H1 (cell line): ENCODE results near the gene ARGLU1. TPM values are rescaled to one million over a fixed set of nuclear protein-coding genes. Genes with fewer than 3 reads are reported as not detected.

ENCODE experiments used
- CTCF ChIA-PET: fragments of 300-600 bp; sonication (Branson Sonifier 250); formaldehyde crosslinking; loops from one replicate; lab custom pipeline; 2021; ENCODE audit not compliant: partially characterized antibody; lab: Charles Lee
- POLR2A ChIA-PET: fragments of 300-600 bp; sonication (Branson Sonifier 250); formaldehyde crosslinking; loops from one replicate; lab custom pipeline; 2021; ENCODE audit warnings: inconsistent platforms; ENCODE audit not compliant: partially characterized antibody; lab: Charles Lee
- DNase-seq, 2 experiments: peaks; one replicate each; pipeline versions ENCODE4 v3.0.0 to v3.0.0-alpha.2; 2010 to 2022; ENCODE audit warnings: low spot score in 2 of 2, low read depth in 1 of 2, mixed read lengths in 1 of 2
- FAIRE-seq: peaks from 2 replicates; lab custom pipeline; 2011; peaks lifted over from hg19 to GRCh38; lab: Jason Lieb, UNC
- H2AFZ ChIP-seq: 2 replicates; pipeline ENCODE4 v1.8.1; 2012; ENCODE audit warnings: low read length, inconsistent platforms
- H2AK5ac ChIP-seq: 2 replicates; pipeline ENCODE4 v1.6.1; 2013; ENCODE audit warnings: low read depth, low read length
- H2BK120ac ChIP-seq: replicated peaks from 2 replicates; pipeline ENCODE3; 2013; ENCODE audit warnings: low read depth, low read length, inconsistent platforms
- H2BK12ac ChIP-seq: 2 replicates; pipeline ENCODE4 v1.6.1; 2013; ENCODE audit warnings: low read depth, low read length
- H2BK15ac ChIP-seq: 2 replicates; pipeline ENCODE4 v1.6.1; 2013; ENCODE audit warnings: low read length
- H2BK20ac ChIP-seq: 2 replicates; pipeline ENCODE4 v1.6.1; 2013; ENCODE audit warnings: low read length
- H2BK5ac ChIP-seq: 2 replicates; pipeline ENCODE4 v1.6.1; 2013; ENCODE audit warnings: low read depth, low read length
- H3K14ac ChIP-seq: 2 replicates; pipeline ENCODE4 v1.6.1; 2013; ENCODE audit warnings: inconsistent platforms; ENCODE audit not compliant: insufficient read length
- H3K18ac ChIP-seq: 2 replicates; pipeline ENCODE4 v1.6.1; 2013; ENCODE audit warnings: low read length; ENCODE audit errors: extremely low read depth
- H3K23ac ChIP-seq: 2 replicates; pipeline ENCODE4 v1.6.1; 2013; ENCODE audit warnings: inconsistent platforms; ENCODE audit not compliant: insufficient read length
- H3K23me2 ChIP-seq: 2 replicates; pipeline ENCODE4 v1.6.1; 2013; ENCODE audit warnings: low read depth, low read length
- H3K27ac ChIP-seq: 2 replicates; pipeline ENCODE4 v1.6.1; 2011; ENCODE audit warnings: low read depth, low read length, inconsistent platforms
- H3K27me3 ChIP-seq, 4 experiments: replicated peaks in 1 of 4; 1 replicate in 1 of 4; 2 replicates in 3 of 4; pipeline versions ENCODE4 v1.6.1 to v1.8.1; 2011 to 2013; ENCODE audit warnings: low read length in 3 of 4, mild to moderate bottlenecking in 3 of 4, inconsistent platforms in 2 of 4, mixed read lengths in 2 of 4, moderate library complexity in 1 of 4; ENCODE audit not compliant: control insufficient read depth in 3 of 4, insufficient read depth in 3 of 4; ENCODE audit errors: extremely low read depth in 1 of 4
- H3K36me3 ChIP-seq, 4 experiments: 2 replicates each; pipeline versions ENCODE4 v1.6.1 to v1.8.1; 2011 to 2013; ENCODE audit warnings: mild to moderate bottlenecking in 4 of 4, low read length in 3 of 4, moderate library complexity in 2 of 4, control low read depth in 1 of 4, inconsistent platforms in 1 of 4; ENCODE audit not compliant: insufficient read depth in 4 of 4, control insufficient read depth in 2 of 4
- H3K4ac ChIP-seq: replicated peaks from 2 replicates; pipeline ENCODE3; 2013; ENCODE audit warnings: low read length, low read depth, mixed read lengths, inconsistent platforms; ENCODE audit not compliant: insufficient read length
- H3K4me1 ChIP-seq, 4 experiments: replicated peaks in 1 of 4; 1 replicate in 1 of 4; 2 replicates in 3 of 4; pipeline versions ENCODE4 v1.6.1 to v1.8.1; 2011 to 2013; ENCODE audit warnings: low read length in 3 of 4, inconsistent platforms in 2 of 4, mixed read lengths in 1 of 4; ENCODE audit not compliant: insufficient read depth in 4 of 4, control insufficient read depth in 3 of 4
- H3K4me2 ChIP-seq, 2 experiments: 2 replicates each; pipeline versions ENCODE4 v1.6.1 to v1.8.1; 2011 to 2013; ENCODE audit warnings: low read depth in 2 of 2, low read length in 2 of 2, control low read depth in 1 of 2, inconsistent platforms in 1 of 2, mild to moderate bottlenecking in 1 of 2; ENCODE audit not compliant: insufficient read depth in 1 of 2
- H3K4me3 ChIP-seq, 4 experiments: fragments of 200-600, 300-600 bp in 1 of 4; sonication (generic), shearing (Covaris generic), sonication (Bioruptor Twin) in 1 of 4; 2 replicates each; pipeline versions ENCODE4 v1.5.1 to v1.8.1; 2011 to 2016; ENCODE audit warnings: low read length in 4 of 4, low read depth in 3 of 4, control low read depth in 2 of 4, inconsistent platforms in 2 of 4, mild to moderate bottlenecking in 2 of 4, mixed read lengths in 1 of 4, moderate library complexity in 1 of 4; ENCODE audit not compliant: insufficient read depth in 2 of 4; ENCODE audit errors: extremely low read depth in 1 of 4
- H3K56ac ChIP-seq: replicated peaks from 2 replicates; pipeline ENCODE3; 2013; ENCODE audit warnings: low read depth, mild to moderate bottlenecking, mixed read lengths, low read length, inconsistent platforms; ENCODE audit not compliant: insufficient read length
- H3K79me1 ChIP-seq: 2 replicates; pipeline ENCODE4 v1.6.1; 2013; ENCODE audit warnings: low read depth, low read length, control low read depth
- H3K79me2 ChIP-seq, 2 experiments: 2 replicates each; pipeline versions ENCODE4 v1.6.1 to v1.8.1; 2012 to 2013; ENCODE audit warnings: low read length in 2 of 2, mild to moderate bottlenecking in 2 of 2, inconsistent platforms in 1 of 2; ENCODE audit not compliant: insufficient read depth in 2 of 2, control insufficient read depth in 1 of 2
- H3K9ac ChIP-seq, 4 experiments: replicated peaks in 1 of 4; 1 replicate in 1 of 4; 2 replicates in 3 of 4; pipeline versions ENCODE4 v1.6.1 to v1.8.1; 2011 to 2013; ENCODE audit warnings: low read depth in 3 of 4, low read length in 3 of 4, control low read depth in 2 of 4, mild to moderate bottlenecking in 2 of 4, moderate library complexity in 2 of 4, inconsistent platforms in 1 of 4; ENCODE audit errors: extremely low read depth in 1 of 4
- H3K9me3 ChIP-seq, 2 experiments: 2 replicates each; pipeline versions ENCODE4 v1.6.1 to v1.8.1; 2012 to 2013; ENCODE audit warnings: mild to moderate bottlenecking in 2 of 2, moderate library complexity in 2 of 2, control low read depth in 1 of 2, inconsistent platforms in 1 of 2, low read depth in 1 of 2, low read length in 1 of 2, mixed read lengths in 1 of 2; ENCODE audit not compliant: insufficient read depth in 2 of 2
- H4K20me1 ChIP-seq, 2 experiments: replicated peaks in 1 of 2; 2 replicates each; pipeline versions ENCODE3 to v1.8.1; 2011 to 2013; ENCODE audit warnings: inconsistent platforms in 2 of 2, low read length in 2 of 2, mild to moderate bottlenecking in 1 of 2; ENCODE audit not compliant: insufficient read depth in 2 of 2, control insufficient read depth in 1 of 2
- H4K5ac ChIP-seq: 2 replicates; pipeline ENCODE4 v1.6.1; 2013; ENCODE audit warnings: low read length, low read depth, mixed read lengths, inconsistent platforms; ENCODE audit not compliant: insufficient read length
- H4K8ac ChIP-seq: 2 replicates; pipeline ENCODE4 v1.8.0; 2013; ENCODE audit warnings: mild to moderate bottlenecking, moderate library complexity, low read length, inconsistent platforms; ENCODE audit not compliant: insufficient read depth; ENCODE audit errors: extremely low read depth
- H4K91ac ChIP-seq: replicated peaks from 2 replicates; pipeline ENCODE3; 2013; ENCODE audit warnings: low read length, mixed read lengths, inconsistent platforms; ENCODE audit not compliant: insufficient read length
- CHD2 ChIP-seq: IDR thresholded peaks from 2 replicates; pipeline ENCODE4 v1.6.1; 2012; ENCODE audit warnings: low read length, improper control_type of control experiment
- JUN ChIP-seq: IDR thresholded peaks from 2 replicates; pipeline ENCODE4 v1.6.1; 2011; ENCODE audit warnings: low read depth, mild to moderate bottlenecking, improper control_type of control experiment, low read length
- NRF1 ChIP-seq: IDR thresholded peaks from 2 replicates; pipeline ENCODE4 v1.6.1; 2011; ENCODE audit warnings: mild to moderate bottlenecking, low read depth, low read length, improper control_type of control experiment
- TAF1 ChIP-seq: IDR thresholded peaks from 2 replicates; pipeline ENCODE4 v1.6.1; 2011; ENCODE audit warnings: mild to moderate bottlenecking, low read depth, low read length
- WGBS, 2 experiments: shearing (Covaris generic) in 1 of 2; methylation state at CpG; one replicate each; pipeline versions ENCODE4 v1.1.6 to v1.1.7; 2013 to 2015; ENCODE audit warnings: low lambda C conversion rate in 2 of 2, mixed read lengths in 2 of 2, inconsistent platforms in 1 of 2, low coverage in 1 of 2, missing lambda C conversion rate in 1 of 2; ENCODE audit not compliant: insufficient replicate concordance in 2 of 2, insufficient coverage in 1 of 2, insufficient read length in 1 of 2; ENCODE audit errors: extremely low coverage in 1 of 2, missing lambda C conversion rate in 1 of 2; 5-methylcytosine and 5-hydroxymethylcytosine counted together
- polyA plus RNA-seq, 7 experiments: library from polyadenylated mRNA; depleted of rRNA in 3 of 7; stranded (reverse) in 5 of 7; unstranded in 2 of 7; fragments of >200 nt in 5 of 7; fragments of 200-250 nt in 2 of 7; gene quantifications; 1 replicate in 5 of 7; 2 replicates in 1 of 7; 4 replicates in 1 of 7; pipeline versions ENCODE4 v1.2.1 to v1.2.3, GENCODE V29; 2011 to 2013; ENCODE audit warnings: missing spikeins in 2 of 7, mixed read lengths in 2 of 7
- total RNA-seq: library from RNA; stranded (reverse); fragmentation: NEBNext Ultra II Directional; extraction: Animal tissue kit (Norgen Biotek cat#: 25700); gene quantifications from 2 replicates; pipeline ENCODE4 v1.2.1, GENCODE V29; 2021
- TF ChIP-seq, protein P1 (sequence below): IDR thresholded peaks from 2 replicates; pipeline ENCODE4 v1.6.1; 2012; ENCODE audit warnings: inconsistent platforms

Gene ARGLU1
- total and polyA plus RNA-seq, 2 of the 8 experiments (the other 6 are each of a cell fraction or from before 2014, with no cell fraction given) = 47.8 to 84.9 TPM

DNA sequence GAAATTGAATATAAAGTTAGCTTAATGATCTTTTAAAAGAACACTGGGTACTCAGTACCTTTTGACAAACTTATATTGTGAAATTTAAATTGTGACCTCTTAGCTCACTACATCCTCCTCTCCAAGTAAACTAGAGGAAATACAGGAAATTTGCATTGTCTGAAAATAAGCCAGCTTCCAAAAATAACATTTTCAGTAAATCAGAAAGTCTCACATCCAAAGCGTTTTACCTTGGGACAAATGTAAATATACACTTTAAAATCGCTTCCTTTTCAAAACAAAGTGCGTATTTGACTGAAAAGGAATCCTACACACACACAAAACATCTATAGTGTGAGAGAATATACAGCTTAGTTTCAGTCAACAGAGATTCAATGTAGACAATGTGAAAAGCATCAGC, 30.4 kb downstream of the ARGLU1 start:
- Histone ChIP-seq H3K23ac (no peak overlapping the region), H3K56ac (no peak overlapping the region), H3K4me3 (no peak overlapping the region), H3K4me2 (no peak overlapping the region), H4K5ac (no peak overlapping the region), H3K79me2 (peaks cover 0 to 10% of the 10 kb centered on the region in 2 experiments; a peak in 2 of 4 replicates), H2BK20ac (no peak overlapping the region), H3K4me1 (peaks cover 0 to 9% (median 3%) of the 10 kb centered on the region in 4 experiments; a peak in 3 of 7 replicates), H2BK12ac (no peak overlapping the region), H2AFZ (no peak overlapping the region), H3K36me3 (peaks cover 0 to 18% (median 2%) of the 10 kb centered on the region in 4 experiments; a peak in 2 of 8 replicates), H2BK5ac (no peak overlapping the region), H3K23me2 (peaks cover 16% of the 10 kb centered on the region), H2AK5ac (no peak overlapping the region), H3K18ac (no peak overlapping the region), H3K27me3 (peaks cover 0 to 14% (median 7%) of the 10 kb centered on the region in 4 experiments; a peak in 5 of 7 replicates), H3K27ac (no peak overlapping the region), H3K14ac (no peak overlapping the region), H3K9me3 (no peaks in the 10 kb centered on the region), H3K79me1 (no peaks in the 10 kb centered on the region), H4K91ac (no peak overlapping the region), H3K9ac (no peak overlapping the region), H4K20me1 (peaks cover 6 to 7% of the 10 kb centered on the region in 2 experiments), H4K8ac (no peak overlapping the region), H3K4ac (no peak overlapping the region), H2BK15ac (no peak overlapping the region), H2BK120ac (no peak overlapping the region)
- ChIA-PET CTCF (interaction anchor here (0.7 to 2.4 kb wide), 10 partner anchors 12 to 455 kb away, joined by 3 to 11 read pairs (median 4); no protein-coding TSS in a partner anchor), POLR2A (interaction anchor here (1.0 to 2.3 kb wide), 3 partner anchors 8 to 381 kb away, joined by 3 to 11 read pairs (median 4); no protein-coding TSS in a partner anchor)
- TF ChIP-seq, protein P1, sequence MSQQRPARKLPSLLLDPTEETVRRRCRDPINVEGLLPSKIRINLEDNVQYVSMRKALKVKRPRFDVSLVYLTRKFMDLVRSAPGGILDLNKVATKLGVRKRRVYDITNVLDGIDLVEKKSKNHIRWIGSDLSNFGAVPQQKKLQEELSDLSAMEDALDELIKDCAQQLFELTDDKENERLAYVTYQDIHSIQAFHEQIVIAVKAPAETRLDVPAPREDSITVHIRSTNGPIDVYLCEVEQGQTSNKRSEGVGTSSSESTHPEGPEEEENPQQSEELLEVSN = no peak
- TF ChIP-seq TAF1 (no peak), NRF1 (no peak), JUN (no peak), CHD2 (no peak)
- FAIRE-seq (no peak), DNase-seq (no peak)
- 69% methylated on average over 3 of the region's 3 CpGs; no CpG with 5 or more reads in 1 of the 2 experiments for WGBS, 2 experiments
